Mesenchymal stem cell (in vitro differentiated cells and primary cell): ENCODE data around the gene SMPDL3B.

Experiments
- DNase-seq: peaks from one replicate; pipeline ENCODE4 v3.0.0-alpha.2; 2013
- H2AFZ ChIP-seq: one replicate; pipeline ENCODE4 v1.6.1; 2013; ENCODE audit warnings: low read depth, mild to moderate bottlenecking, control low read depth, inconsistent platforms, low read length, moderate library complexity
- H2AK5ac ChIP-seq: 2 replicates; pipeline ENCODE4 v1.6.1; 2013; ENCODE audit warnings: low read length, moderate library complexity, mild to moderate bottlenecking, inconsistent platforms; ENCODE audit not compliant: severe bottlenecking
- H2BK120ac ChIP-seq: one replicate; pipeline ENCODE4 v1.6.1; 2013; ENCODE audit warnings: low read depth, mild to moderate bottlenecking, inconsistent platforms, low read length, moderate library complexity
- H2BK12ac ChIP-seq, 2 experiments: one replicate each; pipeline ENCODE4 v1.6.1; 2013; ENCODE audit warnings: inconsistent platforms in 2 of 2, low read length in 2 of 2, mild to moderate bottlenecking in 2 of 2, moderate library complexity in 2 of 2, control low read depth in 1 of 2
- H2BK15ac ChIP-seq: one replicate; pipeline ENCODE4 v1.6.1; 2013; ENCODE audit warnings: mild to moderate bottlenecking, low read depth, inconsistent platforms; ENCODE audit not compliant: poor library complexity, severe bottlenecking
- H2BK5ac ChIP-seq: 2 replicates; pipeline ENCODE4 v1.6.1; 2013; ENCODE audit warnings: low read depth, mild to moderate bottlenecking, low read length, control low read depth, inconsistent platforms; ENCODE audit not compliant: poor library complexity, severe bottlenecking
- H3K14ac ChIP-seq, 2 experiments: one replicate each; pipeline ENCODE4 v1.6.1; 2013; ENCODE audit warnings: inconsistent platforms in 2 of 2, low read length in 2 of 2, control low read depth in 1 of 2, mild to moderate bottlenecking in 1 of 2, moderate library complexity in 1 of 2
- H3K18ac ChIP-seq, 2 experiments: one replicate each; pipeline ENCODE4 v1.6.1; 2013; ENCODE audit warnings: inconsistent platforms in 2 of 2, low read length in 2 of 2, control low read depth in 1 of 2, low read depth in 1 of 2, mild to moderate bottlenecking in 1 of 2
- H3K23ac ChIP-seq, 2 experiments: one replicate each; pipeline ENCODE4 v1.6.1; 2013; ENCODE audit warnings: inconsistent platforms in 2 of 2, low read length in 2 of 2, mild to moderate bottlenecking in 2 of 2, moderate library complexity in 2 of 2, control low read depth in 1 of 2
- H3K27ac ChIP-seq: 2 replicates; pipeline ENCODE4 v1.5.1; 2013; ENCODE audit warnings: mild to moderate bottlenecking, moderate library complexity, low read length, control low read depth, inconsistent platforms; ENCODE audit not compliant: poor library complexity, severe bottlenecking
- H3K27me3 ChIP-seq, 2 experiments: 2 replicates each; pipeline versions ENCODE4 v1.6.1 to v1.7.0; 2013; ENCODE audit warnings: low read length in 2 of 2, mild to moderate bottlenecking in 2 of 2, moderate library complexity in 2 of 2, control low read depth in 1 of 2, inconsistent platforms in 1 of 2; ENCODE audit not compliant: control insufficient read depth in 1 of 2, insufficient read depth in 1 of 2
- H3K36me3 ChIP-seq, 2 experiments: 2 replicates each; pipeline versions ENCODE4 v1.6.1 to v1.7.0; 2013; ENCODE audit warnings: low read length in 2 of 2, control low read depth in 1 of 2, inconsistent platforms in 1 of 2, low read depth in 1 of 2, mild to moderate bottlenecking in 1 of 2; ENCODE audit not compliant: insufficient read depth in 2 of 2, control insufficient read depth in 1 of 2
- H3K4ac ChIP-seq, 2 experiments: one replicate each; pipeline ENCODE4 v1.6.1; 2013; ENCODE audit warnings: inconsistent platforms in 2 of 2, low read length in 2 of 2, mild to moderate bottlenecking in 2 of 2, moderate library complexity in 2 of 2, control low read depth in 1 of 2, low read depth in 1 of 2
- H3K4me1 ChIP-seq: 2 replicates; pipeline ENCODE4 v1.6.1; 2013; ENCODE audit warnings: low read depth, low read length, control low read depth; ENCODE audit not compliant: control insufficient read depth, insufficient read depth
- H3K4me2 ChIP-seq: 2 replicates; pipeline ENCODE4 v1.6.1; 2013; ENCODE audit warnings: low read length, mild to moderate bottlenecking, inconsistent platforms; ENCODE audit not compliant: poor library complexity, severe bottlenecking
- H3K4me3 ChIP-seq, 2 experiments: 2 replicates each; pipeline versions ENCODE4 v1.5.1 to v1.7.0; 2013; ENCODE audit warnings: low read length in 2 of 2, mild to moderate bottlenecking in 2 of 2, control low read depth in 1 of 2, low read depth in 1 of 2; ENCODE audit not compliant: insufficient read depth in 1 of 2
- H3K79me1 ChIP-seq: replicated peaks from 2 replicates; pipeline ENCODE4 v1.6.1; 2013; ENCODE audit warnings: mild to moderate bottlenecking, control low read depth, low read length, inconsistent platforms; ENCODE audit not compliant: poor library complexity, severe bottlenecking
- H3K9ac ChIP-seq: 2 replicates; pipeline ENCODE4 v1.7.0; 2013; ENCODE audit warnings: mild to moderate bottlenecking, low read length, moderate library complexity
- H3K9me3 ChIP-seq: 2 replicates; pipeline ENCODE4 v1.7.0; 2013; ENCODE audit warnings: mild to moderate bottlenecking, low read length; ENCODE audit not compliant: control insufficient read depth
- H4K8ac ChIP-seq: one replicate; pipeline ENCODE4 v1.6.1; 2013; ENCODE audit warnings: inconsistent platforms, mild to moderate bottlenecking, low read length, moderate library complexity
- H4K91ac ChIP-seq: one replicate; pipeline ENCODE4 v1.6.1; 2013; ENCODE audit warnings: mild to moderate bottlenecking, low read length, inconsistent platforms
- WGBS: methylation state at CpG from one replicate; pipeline ENCODE4 v1.1.7; 2013; ENCODE audit warnings: mixed read lengths; 5-methylcytosine and 5-hydroxymethylcytosine counted together

SMPDL3B gene

DNA sequence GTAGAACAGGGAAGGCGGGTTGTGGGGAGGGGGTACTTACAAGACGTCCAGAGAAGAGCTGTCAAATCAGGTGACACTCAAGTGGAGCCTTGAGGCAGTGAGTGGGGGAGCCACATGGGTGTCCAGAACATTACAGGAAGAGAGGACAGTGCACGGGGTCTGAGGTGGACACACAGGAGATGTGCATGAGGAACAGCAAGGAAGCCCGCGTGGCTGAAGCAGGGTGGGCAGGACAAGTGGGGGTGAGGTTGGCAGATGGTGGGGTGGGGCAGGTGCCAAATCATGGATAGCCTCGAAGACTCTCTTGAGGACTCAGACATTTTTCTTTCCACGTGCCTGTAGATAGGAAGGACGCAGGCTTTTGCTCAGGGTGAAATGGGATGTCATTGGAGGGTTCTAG is 921 bp downstream of the SMPDL3B start:
- Histone ChIP-seq H3K4me2 (no peak overlapping the region), H4K91ac (no peak overlapping the region), H2BK5ac (no peak overlapping the region), H2BK12ac (no peak overlapping the region), H3K9me3 (no peaks in the 10 kb centered on the region), H2AFZ (peak overlapping the region; percentile 10), H3K36me3 (no peaks in the 10 kb centered on the region), H2AK5ac (no peak overlapping the region), H3K27me3 (peaks cover 19 to 33% of the 10 kb centered on the region in 2 experiments), H3K23ac (no peak overlapping the region), H3K79me1 (no peaks in the 10 kb centered on the region), H3K14ac (no peak overlapping the region), H2BK15ac (no peak overlapping the region), H3K27ac (no peak overlapping the region), H4K8ac (no peak overlapping the region), H3K9ac (no peak overlapping the region), H3K18ac (no peak overlapping the region), H3K4ac (no peak overlapping the region), H3K4me1 (peaks cover 12% of the 10 kb centered on the region), H2BK120ac (no peak overlapping the region), H3K4me3 (no peak overlapping the region)
- 62% methylated on average over 8 of the region's 8 CpGs for WGBS
- no peak for DNase-seq

DNA sequence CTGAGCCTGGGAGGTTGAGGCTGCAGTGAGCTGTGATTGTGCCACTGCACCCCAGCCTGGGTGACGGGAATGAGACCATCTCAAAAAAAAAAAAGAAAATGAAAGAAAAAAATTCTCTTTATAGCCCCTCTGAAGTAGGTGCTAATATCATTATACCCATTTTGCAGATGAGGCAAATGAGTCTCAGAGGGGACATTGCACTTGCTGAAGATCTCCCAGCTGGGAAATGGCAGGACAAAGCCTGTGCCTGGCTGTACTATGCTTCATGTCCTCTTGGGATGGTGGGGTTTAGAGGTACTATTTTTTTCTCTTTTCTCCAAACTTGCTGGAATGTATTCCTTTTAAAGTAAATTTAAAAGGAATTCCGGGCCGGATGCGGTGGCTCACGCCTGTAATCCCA is 1.6 kb downstream of the SMPDL3B start:
- H3K27me3 ChIP-seq: peaks cover 19 to 33% of the 10 kb centered on the region in 2 experiments
- no peak overlapping the region for H3K4me2 ChIP-seq
- no peak overlapping the region for H2BK120ac ChIP-seq
- H3K4me3 ChIP-seq: no peak overlapping the region
- H3K23ac ChIP-seq: no peak overlapping the region
- no peak overlapping the region for H3K14ac ChIP-seq
- no peaks in the 10 kb centered on the region for H3K79me1 ChIP-seq
- H2BK15ac ChIP-seq: no peak overlapping the region
- H2AFZ ChIP-seq: no peak overlapping the region
- no peaks in the 10 kb centered on the region for H3K36me3 ChIP-seq
- no peak overlapping the region for H3K4ac ChIP-seq
- H3K18ac ChIP-seq: no peak overlapping the region
- no peak overlapping the region for H2AK5ac ChIP-seq
- no peak overlapping the region for H2BK5ac ChIP-seq
- H3K9ac ChIP-seq: no peak overlapping the region
- no peak overlapping the region for H3K27ac ChIP-seq
- H2BK12ac ChIP-seq: no peak overlapping the region
- WGBS: 94% methylated on average over 4 of the region's 5 CpGs
- no peak overlapping the region for H4K8ac ChIP-seq
- DNase-seq: no peak
- H3K4me1 ChIP-seq: peaks cover 12% of the 10 kb centered on the region
- no peak overlapping the region for H4K91ac ChIP-seq
- H3K9me3 ChIP-seq: no peaks in the 10 kb centered on the region

DNA sequence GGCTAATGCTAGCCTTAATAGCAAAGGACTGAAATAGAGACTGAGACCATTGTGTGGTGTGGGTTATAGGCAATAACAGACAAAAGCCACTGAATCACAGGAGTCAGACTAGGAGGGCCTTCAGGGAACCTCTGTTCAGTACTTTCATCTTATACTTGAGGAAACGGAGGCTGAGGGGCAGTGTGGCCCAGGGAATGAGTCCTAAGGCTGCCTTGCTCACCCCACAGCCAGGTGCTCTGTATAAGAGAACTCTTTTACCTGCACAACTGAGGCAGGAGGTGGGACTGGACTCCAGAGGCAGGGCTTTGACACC is 2.7 kb downstream of the SMPDL3B start:
- Histone ChIP-seq H2BK12ac (no peak overlapping the region), H4K91ac (no peak overlapping the region), H3K27me3 (peaks cover 19 to 33% of the 10 kb centered on the region in 2 experiments), H2BK5ac (no peak overlapping the region), H3K36me3 (no peaks in the 10 kb centered on the region), H2AFZ (no peak overlapping the region), H3K4me2 (no peak overlapping the region), H3K27ac (no peak overlapping the region), H3K4me3 (no peak overlapping the region), H2BK15ac (no peak overlapping the region), H3K9ac (no peak overlapping the region), H3K4ac (no peak overlapping the region), H3K79me1 (no peaks in the 10 kb centered on the region), H3K18ac (no peak overlapping the region), H3K4me1 (peaks cover 12% of the 10 kb centered on the region), H3K23ac (no peak overlapping the region), H3K14ac (no peak overlapping the region), H2AK5ac (no peak overlapping the region), H4K8ac (no peak overlapping the region), H3K9me3 (no peaks in the 10 kb centered on the region), H2BK120ac (no peak overlapping the region)
- no peak for DNase-seq
- WGBS: 43% methylated on average over 1 of the region's 1 CpG

DNA sequence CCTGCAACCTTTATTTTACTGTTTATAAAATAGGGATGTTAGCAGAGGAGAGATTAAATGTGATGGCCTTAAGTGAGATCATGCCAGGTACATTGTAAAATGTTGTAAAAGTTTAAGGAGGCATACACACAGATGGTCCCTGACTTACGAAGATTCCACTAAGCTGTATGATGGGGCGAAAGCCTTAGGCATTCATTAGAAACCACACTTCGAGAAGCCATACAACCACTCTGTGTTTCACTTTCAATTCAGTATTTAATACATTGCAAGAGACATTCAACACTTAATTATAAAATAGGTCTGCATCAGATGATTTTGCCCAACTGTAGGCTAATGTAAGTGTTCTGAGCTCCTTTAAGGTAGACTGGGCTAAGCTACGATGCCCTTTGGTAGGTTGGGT is 3.7 kb downstream of the SMPDL3B start:
- Histone ChIP-seq H3K36me3 (no peaks in the 10 kb centered on the region), H4K91ac (no peak overlapping the region), H3K4me1 (peaks cover 12% of the 10 kb centered on the region), H3K27me3 (peaks cover 19 to 33% of the 10 kb centered on the region in 2 experiments), H3K79me1 (no peaks in the 10 kb centered on the region), H2BK120ac (no peak overlapping the region), H3K9me3 (no peaks in the 10 kb centered on the region), H2AFZ (no peak overlapping the region), H2BK5ac (no peak overlapping the region), H2AK5ac (no peak overlapping the region), H3K18ac (no peak overlapping the region), H3K4me3 (no peak overlapping the region), H3K9ac (no peak overlapping the region), H4K8ac (no peak overlapping the region), H3K23ac (no peak overlapping the region), H3K14ac (no peak overlapping the region), H2BK15ac (no peak overlapping the region), H3K27ac (no peak overlapping the region), H3K4me2 (no peak overlapping the region), H3K4ac (no peak overlapping the region), H2BK12ac (no peak overlapping the region)
- 93% methylated on average over 4 of the region's 4 CpGs for WGBS
- no peak for DNase-seq
